ENCODE data around the gene CHD2. TPM values are rescaled to one million over a fixed set of nuclear protein-coding genes. Genes with fewer than 3 reads are reported as not detected.
A peak's percentile ranks its signal among the peaks of the same experiment; 100 is the strongest.

CHD2 gene
- total RNA-seq, 6 donors from 2014 or later, result 102 to 500 (median 155) TPM

GRCh38 chr15:92906020-92906419 lies 5.9 kb downstream of the CHD2 start:
- ATAC-seq (ENCODE audit: low FRiP score in 2 of 2), result no peak
- peak overlapping the region in 2 of 4 donors; percentile 54 to 62 for H3K4me3 ChIP-seq
- H3K36me3 ChIP-seq, result peaks cover 0 to 3% (median 0%) of the 10 kb centered on the region in 4 donors
- peaks cover 62 to 75% (median 71%) of the 10 kb centered on the region in 4 donors for H3K4me1 ChIP-seq
- WGBS, 2 donors, result 17 to 19% methylated on average over 3 of the region's 3 CpGs
- no peak for TF ChIP-seq POLR2AphosphoS5 (IDR thresholded peaks at IDR 0.05)
- TF ChIP-seq POLR2A (IDR thresholded peaks at IDR 0.05), result no peak
- TF ChIP-seq EP300 (IDR thresholded peaks at IDR 0.05), result no peak
- TF ChIP-seq CTCF (IDR thresholded peaks at IDR 0.05), result no peak
- H3K27ac ChIP-seq, result peak overlapping the region; percentile 91 to 99 (median 97)
- no peak for DNase-seq
- H3K9me3 ChIP-seq, result no peaks in the 10 kb centered on the region
- H3K27me3 ChIP-seq, result no peaks in the 10 kb centered on the region

- WGBS, 2 donors, result 29 to 52% methylated on average over 1 of the region's 1 CpG
- H3K27me3 ChIP-seq, result no peaks in the 10 kb centered on the region
- ATAC-seq (ENCODE audit: low FRiP score in 2 of 2) (no peak), DNase-seq (no peak)
- peak overlapping the region; percentile 91 to 99 (median 97) for H3K27ac ChIP-seq
- peaks cover 0 to 3% (median 0%) of the 10 kb centered on the region in 4 donors for H3K36me3 ChIP-seq
- peak overlapping the region in 2 of 4 donors; percentile 54 to 62 for H3K4me3 ChIP-seq
- TF ChIP-seq CTCF (IDR thresholded peaks at IDR 0.05) (no peak), POLR2AphosphoS5 (IDR thresholded peaks at IDR 0.05) (peak; percentile 11 to 17), POLR2A (IDR thresholded peaks at IDR 0.05) (peak in 1 of 4 donors; percentile 40), EP300 (IDR thresholded peaks at IDR 0.05) (peak in 1 of 4 donors; percentile 44)
- peaks cover 68 to 81% (median 76%) of the 10 kb centered on the region in 4 donors for H3K4me1 ChIP-seq
- H3K9me3 ChIP-seq, result no peaks in the 10 kb centered on the region
These were observed 6.5 kb downstream of the CHD2 start for GRCh38 chr15:92906563-92907081.

GRCh38 chr15:92907229-92907628 lies 7.1 kb downstream of the CHD2 start:
- H3K27me3 ChIP-seq, result no peaks in the 10 kb centered on the region
- no peaks in the 10 kb centered on the region for H3K36me3 ChIP-seq
- TF ChIP-seq CTCF (IDR thresholded peaks at IDR 0.05), result no peak
- TF ChIP-seq POLR2AphosphoS5 (IDR thresholded peaks at IDR 0.05), result no peak
- no peak for TF ChIP-seq EP300 (IDR thresholded peaks at IDR 0.05)
- no peak for TF ChIP-seq POLR2A (IDR thresholded peaks at IDR 0.05)
- no peaks in the 10 kb centered on the region for H3K9me3 ChIP-seq
- DNase-seq (no peak), ATAC-seq (ENCODE audit: low FRiP score in 2 of 2) (no peak)
- H3K4me1 ChIP-seq, result peaks cover 74 to 87% (median 82%) of the 10 kb centered on the region in 4 donors
- 42 to 52% methylated on average over 1 of the region's 1 CpG for WGBS, 2 donors
- H3K27ac ChIP-seq, result peak overlapping the region; percentile 91 to 99 (median 97)
- no peak overlapping the region for H3K4me3 ChIP-seq

GRCh38 chr15:92907896-92908712 lies 8.0 kb downstream of the CHD2 start:
- Histone ChIP-seq H3K9me3 (no peaks in the 10 kb centered on the region), H3K27ac (peak overlapping the region; percentile 91 to 99 (median 97)), H3K4me1 (peaks cover 83 to 90% (median 83%) of the 10 kb centered on the region in 4 donors), H3K36me3 (no peaks in the 10 kb centered on the region), H3K4me3 (peak overlapping the region in 1 of 4 donors; percentile 19), H3K27me3 (no peaks in the 10 kb centered on the region)
- ATAC-seq (ENCODE audit: low FRiP score in 2 of 2), result peak in 1 of 2 donors; percentile 25
- DNase-seq, result no peak
- WGBS, 2 donors, result 12% methylated on average over 5 of the region's 5 CpGs
- no peak for TF ChIP-seq EP300 (IDR thresholded peaks at IDR 0.05)
- peak in 1 of 2 donors; percentile 23 for TF ChIP-seq POLR2AphosphoS5 (IDR thresholded peaks at IDR 0.05)
- no peak for TF ChIP-seq CTCF (IDR thresholded peaks at IDR 0.05)
- no peak for TF ChIP-seq POLR2A (IDR thresholded peaks at IDR 0.05)

Data from upper lobe of left lung (tissue), 6 donors.